ENCODE data around the gene ROBO1.

DNA sequence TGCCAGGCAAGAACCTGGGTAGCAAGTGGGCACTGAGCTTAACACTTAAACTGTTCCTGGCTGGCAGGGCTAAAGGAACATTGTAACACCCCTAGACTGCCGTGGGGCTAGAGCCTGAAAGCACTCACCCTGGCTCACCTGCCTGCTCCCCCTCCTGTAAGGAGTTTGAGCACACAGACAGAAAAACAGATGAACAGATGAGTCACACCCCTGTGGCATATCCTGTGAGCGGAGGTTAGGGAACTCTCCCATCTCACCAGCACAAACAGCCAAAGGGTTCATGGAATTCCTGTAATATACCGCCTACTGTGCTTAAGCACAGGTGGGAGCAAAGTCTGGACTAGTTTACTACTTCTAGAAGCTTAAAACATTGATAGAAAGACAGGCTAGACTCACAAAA, 300.1 kb downstream of the ROBO1 start:
- TF ChIP-seq, protein P1, sequence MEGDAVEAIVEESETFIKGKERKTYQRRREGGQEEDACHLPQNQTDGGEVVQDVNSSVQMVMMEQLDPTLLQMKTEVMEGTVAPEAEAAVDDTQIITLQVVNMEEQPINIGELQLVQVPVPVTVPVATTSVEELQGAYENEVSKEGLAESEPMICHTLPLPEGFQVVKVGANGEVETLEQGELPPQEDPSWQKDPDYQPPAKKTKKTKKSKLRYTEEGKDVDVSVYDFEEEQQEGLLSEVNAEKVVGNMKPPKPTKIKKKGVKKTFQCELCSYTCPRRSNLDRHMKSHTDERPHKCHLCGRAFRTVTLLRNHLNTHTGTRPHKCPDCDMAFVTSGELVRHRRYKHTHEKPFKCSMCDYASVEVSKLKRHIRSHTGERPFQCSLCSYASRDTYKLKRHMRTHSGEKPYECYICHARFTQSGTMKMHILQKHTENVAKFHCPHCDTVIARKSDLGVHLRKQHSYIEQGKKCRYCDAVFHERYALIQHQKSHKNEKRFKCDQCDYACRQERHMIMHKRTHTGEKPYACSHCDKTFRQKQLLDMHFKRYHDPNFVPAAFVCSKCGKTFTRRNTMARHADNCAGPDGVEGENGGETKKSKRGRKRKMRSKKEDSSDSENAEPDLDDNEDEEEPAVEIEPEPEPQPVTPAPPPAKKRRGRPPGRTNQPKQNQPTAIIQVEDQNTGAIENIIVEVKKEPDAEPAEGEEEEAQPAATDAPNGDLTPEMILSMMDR (conservative IDR thresholded peaks at IDR 0.05; ENCODE audit: low read depth, low read length) = no peak
- no peak for TF ChIP-seq EZH2 (IDR thresholded peaks at IDR 0.05; ENCODE audit: borderline replicate concordance, low read depth, low read length, poor library complexity, severe bottlenecking)

All from A673 (cell line).